IMR-90 (cell line): ENCODE measurements around the gene PPP3CB. TPM values are rescaled to one million over a fixed set of nuclear protein-coding genes. Genes with fewer than 3 reads are reported as not detected.

Source experiments
- ATAC-seq: fragments of 200-7000 bp; cut with Tn5 transposase; 2 replicates; pipeline ENCODE4 v1.9.1; 2020; ENCODE audit warnings: low read depth, mild to moderate bottlenecking, moderate library complexity
- BruUV-seq: library from RNA; stranded (reverse); fragments of 400-500 nt; replicated peaks from 2 replicates; lab custom pipeline; 2021; lab: Mats Ljungman, UMichigan
- CTCF ChIA-PET: fragments of 300-600 bp; formaldehyde crosslinking; extraction: SDS; loops from one replicate; lab custom pipeline; 2021; ENCODE audit warnings: antibody characterized with exemption; lab: Yijun Ruan, JAX
- POLR2A ChIA-PET: fragments of 300-600 bp; sonication (Branson Sonifier 250); formaldehyde crosslinking; loops from one replicate; lab custom pipeline; 2022; ENCODE audit warnings: antibody characterized with exemption; ENCODE audit not compliant: unreplicated experiment; lab: Charles Lee
- DNase-seq: peaks from one replicate; pipeline ENCODE4 v3.0.0; 2013
- H2AFZ ChIP-seq: replicated peaks from 2 replicates; pipeline ENCODE3; 2013; ENCODE audit warnings: low read length, mild to moderate bottlenecking; ENCODE audit not compliant: poor library complexity
- H2AK5ac ChIP-seq: 2 replicates; pipeline ENCODE4 v1.6.1; 2013; ENCODE audit warnings: low read depth, low read length, inconsistent platforms
- H2AK9ac ChIP-seq: replicated peaks from 2 replicates; pipeline ENCODE3; 2013; ENCODE audit warnings: mild to moderate bottlenecking, low read depth, low read length, moderate library complexity; ENCODE audit not compliant: poor library complexity
- H2BK120ac ChIP-seq: 2 replicates; pipeline ENCODE4 v1.6.1; 2013; ENCODE audit warnings: low read depth, low read length, inconsistent platforms
- H2BK15ac ChIP-seq: 3 replicates; pipeline ENCODE4 v1.6.1; 2013; ENCODE audit warnings: low read depth, low read length, inconsistent platforms
- H2BK20ac ChIP-seq: 2 replicates; pipeline ENCODE4 v1.6.1; 2013; ENCODE audit warnings: low read depth, mild to moderate bottlenecking, inconsistent platforms, low read length, moderate library complexity
- H2BK5ac ChIP-seq: 2 replicates; pipeline ENCODE4 v1.6.1; 2013; ENCODE audit warnings: mild to moderate bottlenecking, low read depth, low read length, inconsistent platforms; ENCODE audit not compliant: poor library complexity, severe bottlenecking
- H3K14ac ChIP-seq: replicated peaks from 2 replicates; pipeline ENCODE4 v1.6.1; 2013; ENCODE audit warnings: low read depth, low read length, inconsistent platforms
- H3K18ac ChIP-seq: 2 replicates; pipeline ENCODE4 v1.6.1; 2013; ENCODE audit warnings: low read depth, low read length, control low read depth
- H3K23ac ChIP-seq: 2 replicates; pipeline ENCODE4 v1.6.1; 2013; ENCODE audit warnings: low read depth, low read length, inconsistent platforms
- H3K27ac ChIP-seq: 2 replicates; pipeline ENCODE4 v1.5.1; 2013; ENCODE audit warnings: mild to moderate bottlenecking, control low read depth, low read length; ENCODE audit not compliant: insufficient read depth
- H3K27me3 ChIP-seq: 2 replicates; pipeline ENCODE4 v1.6.1; 2013; ENCODE audit warnings: low read length; ENCODE audit not compliant: control insufficient read depth, insufficient read depth
- H3K36me3 ChIP-seq: 2 replicates; pipeline ENCODE4 v1.6.1; 2013; ENCODE audit warnings: low read length, mixed read lengths; ENCODE audit not compliant: control insufficient read depth, insufficient read depth
- H3K4ac ChIP-seq: 2 replicates; pipeline ENCODE4 v1.6.1; 2013; ENCODE audit warnings: low read depth, low read length, inconsistent platforms
- H3K4me1 ChIP-seq: 2 replicates; pipeline ENCODE4 v1.6.1; 2013; ENCODE audit warnings: low read length, mixed read lengths; ENCODE audit not compliant: control insufficient read depth, insufficient read depth
- H3K4me2 ChIP-seq: 2 replicates; pipeline ENCODE4 v1.6.1; 2013; ENCODE audit warnings: low read depth, mild to moderate bottlenecking, control low read depth, low read length, moderate library complexity
- H3K4me3 ChIP-seq: 2 replicates; pipeline ENCODE4 v1.5.1; 2013; ENCODE audit warnings: low read depth, mild to moderate bottlenecking, control low read depth, low read length, moderate library complexity; ENCODE audit not compliant: insufficient read depth
- H3K56ac ChIP-seq: 2 replicates; pipeline ENCODE4 v1.6.1; 2013; ENCODE audit warnings: low read length, inconsistent platforms; ENCODE audit not compliant: insufficient read depth; ENCODE audit errors: extremely low read depth
- H3K79me1 ChIP-seq, 2 experiments: 2 replicates each; pipeline ENCODE4 v1.6.1; 2013; ENCODE audit warnings: low read length in 2 of 2, inconsistent platforms in 1 of 2, low read depth in 1 of 2
- H3K9ac ChIP-seq: 2 replicates; pipeline ENCODE4 v1.6.1; 2013; ENCODE audit warnings: low read depth, low read length, control low read depth
- H3K9me1 ChIP-seq: 2 replicates; pipeline ENCODE4 v1.6.1; 2013; ENCODE audit warnings: low read length, inconsistent platforms; ENCODE audit not compliant: insufficient read depth
- H3K9me3 ChIP-seq: 2 replicates; pipeline ENCODE4 v1.6.1; 2013; ENCODE audit warnings: low read length; ENCODE audit not compliant: control insufficient read depth, insufficient read depth
- H4K20me1 ChIP-seq: 2 replicates; pipeline ENCODE4 v1.6.1; 2013; ENCODE audit warnings: low read length, inconsistent platforms; ENCODE audit not compliant: insufficient read depth
- H4K5ac ChIP-seq: 2 replicates; pipeline ENCODE4 v1.6.1; 2013; ENCODE audit warnings: mild to moderate bottlenecking, low read depth, low read length, control low read depth
- H4K8ac ChIP-seq, 2 experiments: 2 replicates each; pipeline ENCODE4 v1.6.1; 2013; ENCODE audit warnings: low read depth in 2 of 2, low read length in 2 of 2, control low read depth in 1 of 2, inconsistent platforms in 1 of 2
- H4K91ac ChIP-seq: 2 replicates; pipeline ENCODE4 v1.6.1; 2013; ENCODE audit warnings: low read depth, low read length, inconsistent platforms; ENCODE audit not compliant: insufficient read depth
- BHLHE40 ChIP-seq: fragments of 150-350 bp; IDR thresholded peaks from 2 replicates; pipeline ENCODE4 v1.6.1; 2016; ENCODE audit warnings: mild to moderate bottlenecking, low read depth, low read length
- CEBPB ChIP-seq: IDR thresholded peaks from 2 replicates; pipeline ENCODE4 v1.6.1; 2012; ENCODE audit warnings: low read depth, low read length, improper control_type of control experiment
- CTCF ChIP-seq: conservative IDR thresholded peaks from 2 replicates; pipeline ENCODE4 v1.5.1; 2012; ENCODE audit warnings: mild to moderate bottlenecking, low read depth, low read length, improper control_type of control experiment
- ELK1 ChIP-seq: fragments of 150-350 bp; IDR thresholded peaks from 2 replicates; pipeline ENCODE4 v1.6.1; 2016; ENCODE audit warnings: low read depth, mild to moderate bottlenecking, low read length, moderate library complexity, borderline replicate concordance
- FOS ChIP-seq: fragments of 150-350 bp; IDR thresholded peaks from 2 replicates; pipeline ENCODE4 v1.6.1; 2016; ENCODE audit warnings: low read depth, low read length
- MAFK ChIP-seq: IDR thresholded peaks from 2 replicates; pipeline ENCODE4 v1.6.1; 2012; ENCODE audit warnings: low read depth, low read length, improper control_type of control experiment
- MAZ ChIP-seq: IDR thresholded peaks from 2 replicates; pipeline ENCODE4 v1.6.1; 2012; ENCODE audit warnings: low read depth, mild to moderate bottlenecking, low read length, improper control_type of control experiment, moderate library complexity, borderline replicate concordance
- NFE2L2 ChIP-seq: fragments of 150-350 bp; IDR thresholded peaks from 2 replicates; pipeline ENCODE4 v1.6.1; 2016; ENCODE audit warnings: low read depth, mild to moderate bottlenecking, low read length
- RFX5 ChIP-seq: IDR thresholded peaks from 2 replicates; pipeline ENCODE4 v1.8.0; 2012; ENCODE audit warnings: low read depth, mild to moderate bottlenecking, low read length, moderate library complexity
- SMC3 ChIP-seq: fragments of 150-350 bp; IDR thresholded peaks from 2 replicates; pipeline ENCODE4 v1.6.1; 2016; ENCODE audit warnings: low read depth, mild to moderate bottlenecking, antibody characterized with exemption, low read length, moderate library complexity
- WGBS, 2 experiments: methylation state at CpG; one replicate each; pipeline versions ENCODE4 v1.1.5 to v1.1.7; 2013; ENCODE audit warnings: missing lambda C conversion rate in 2 of 2; ENCODE audit not compliant: insufficient read length in 1 of 2; ENCODE audit errors: extremely low coverage in 2 of 2; 5-methylcytosine and 5-hydroxymethylcytosine counted together
- dilution Hi-C: fragments of 300-500 bp; cut with HindIII; formaldehyde crosslinking; loops from one replicate; pipeline ENCODE4 v1.14.3; 2018; ENCODE audit warnings: low sequenced_read_pairs; ENCODE audit not compliant: unreplicated experiment
- in situ Hi-C: fragments of 300-500 bp; cut with MboI; formaldehyde crosslinking; loops from 3 replicates; pipeline ENCODE4 v1.14.3; 2019; ENCODE audit warnings: low sequenced_read_pairs, inconsistent platforms, mixed read lengths
- intact Hi-C: fragments of 100-400 bp; cut with micrococcal nuclease; formaldehyde crosslinking; loops from 2 replicates; pipeline ENCODE4 v1.10.0; 2022
- polyA plus RNA-seq, 3 experiments: library from polyadenylated mRNA; depleted of rRNA; stranded (reverse); fragments of >200 nt; gene quantifications; 2 replicates each; pipeline ENCODE4 v1.2.3, GENCODE V29; 2012; ENCODE audit warnings: low replicate concordance in 1 of 3
- total RNA-seq: library from RNA; depleted of rRNA; stranded (reverse); fragments of >200 nt; gene quantifications from 2 replicates; pipeline ENCODE4 v1.2.3, GENCODE V29; 2012

PPP3CB gene
- total and polyA plus RNA-seq, 2 of the 4 experiments (the other 2 are of a cell fraction) = 22.9 to 36.4 TPM

DNA sequence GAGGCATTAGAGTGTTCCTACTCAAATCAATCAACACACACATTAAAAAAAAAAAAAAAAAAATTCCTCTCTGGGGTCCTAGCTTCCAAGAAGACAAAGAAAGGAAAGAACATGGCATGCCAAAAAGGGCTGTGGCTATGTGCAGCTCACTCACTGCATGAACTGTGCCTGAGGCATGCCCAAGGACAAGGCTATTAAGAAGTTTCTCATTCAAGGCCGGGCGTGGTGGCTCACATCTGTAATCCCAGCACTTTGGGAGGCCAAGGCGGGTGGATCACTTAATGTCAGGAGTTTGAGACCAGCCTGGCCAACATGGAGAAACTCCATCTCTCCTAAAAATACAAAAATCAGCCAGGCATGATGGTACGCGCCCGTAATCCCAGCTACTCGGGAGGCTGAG lies 41.9 kb upstream of the PPP3CB start:
- intact Hi-C loops = no loop called here
- WGBS, 2 experiments = no CpG with 5 or more reads among the region's 7 CpGs

More for the DNA sequence above, 41.9 kb upstream of the PPP3CB start:
- H3K23ac ChIP-seq = no peak overlapping the region
- H3K79me1 ChIP-seq = no peaks in the 10 kb centered on the region
- no peak overlapping the region for H4K5ac ChIP-seq
- no peak overlapping the region for H3K56ac ChIP-seq
- H3K18ac ChIP-seq = no peak overlapping the region
- TF ChIP-seq CTCF (no peak), MAZ (no peak), ELK1 (no peak), CEBPB (no peak), RFX5 (no peak), NFE2L2 (no peak), FOS (no peak), BHLHE40 (no peak), MAFK (no peak), SMC3 (no peak)
- no peak overlapping the region for H2BK20ac ChIP-seq
- no peak overlapping the region for H3K27ac ChIP-seq
- no peak overlapping the region for H2AFZ ChIP-seq
- H3K9me1 ChIP-seq = no peaks in the 10 kb centered on the region; the same call in 1 of the 2 replicates
- H3K14ac ChIP-seq = no peak overlapping the region
- DNase-seq (no peak), ATAC-seq (no peak)
- H4K91ac ChIP-seq = no peak overlapping the region
- no peak overlapping the region for H3K4ac ChIP-seq
- no peak overlapping the region for H2AK9ac ChIP-seq
- no peaks in the 10 kb centered on the region for H3K27me3 ChIP-seq
- H2AK5ac ChIP-seq = no peak overlapping the region
- H3K4me2 ChIP-seq = no peak overlapping the region
- H2BK5ac ChIP-seq = no peak overlapping the region
- H3K9me3 ChIP-seq = no peaks in the 10 kb centered on the region
- H3K4me1 ChIP-seq = no peaks in the 10 kb centered on the region
- no peak overlapping the region for H3K4me3 ChIP-seq
- no peak overlapping the region for H3K9ac ChIP-seq
- H2BK120ac ChIP-seq = no peak overlapping the region
- no TSS peak for BruUV-seq
- no peak overlapping the region for H4K8ac ChIP-seq
- POLR2A ChIA-PET = no interaction called here
- H4K20me1 ChIP-seq = no peaks in the 10 kb centered on the region
- dilution Hi-C loops (no loop called here), in situ Hi-C loops (no loop called here)
- no peak overlapping the region for H2BK15ac ChIP-seq
- peaks cover 1% of the 10 kb centered on the region; the same call in 1 of the 2 replicates for H3K36me3 ChIP-seq
- CTCF ChIA-PET = no interaction called here
